Pulmonary artery endothelial cell (primary cell): ENCODE results near the gene GNB3. TPM values are rescaled to one million over a fixed set of nuclear protein-coding genes. Genes with fewer than 3 reads are reported as not detected.
"Not testable (repeated sequence)": the region's sequence is repeated elsewhere in the genome, so short reads cannot be mapped to it uniquely, and the experiment has no call there.

Experiments
- DNase-seq: peaks from one replicate; pipeline ENCODE4 v3.0.0-alpha.2; 2011; ENCODE audit warnings: low read depth, low spot score
- total RNA-seq: library from RNA; depleted of rRNA; stranded (reverse); fragments of >200 nt; gene quantifications from 2 replicates; pipeline ENCODE4 v1.2.3, GENCODE V29; 2014

Gene GNB3
- total RNA-seq, 1 donor from 2014 or later = 0.79 TPM

DNA sequence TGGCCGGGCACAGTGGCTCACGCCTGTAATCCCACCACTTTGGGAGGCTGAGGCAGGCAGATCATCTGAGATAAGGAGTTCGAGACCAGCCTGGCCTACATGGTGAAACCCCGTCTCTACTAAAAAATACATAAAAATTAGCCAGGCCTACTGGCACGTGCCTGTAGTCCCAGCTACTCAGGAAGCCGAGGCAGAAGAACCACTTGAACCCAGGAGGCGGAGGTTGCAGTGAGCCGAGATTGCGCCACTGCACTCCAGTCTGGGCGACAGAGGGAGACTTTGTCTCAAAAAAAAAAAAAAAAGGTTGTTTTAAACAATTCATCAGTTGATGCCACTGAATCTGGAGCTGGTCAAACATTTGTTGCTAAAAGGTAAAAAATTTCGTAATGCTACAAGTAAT lies 39.1 kb downstream of the GNB3 start:
- not testable (repeated sequence) for DNase-seq

- no peak for DNase-seq
Observed at GRCh38 chr12:6883252-6883651, 42.5 kb downstream of the GNB3 start.

- no peak for DNase-seq
Observed at GRCh38 chr12:6883683-6884082, 43.0 kb downstream of the GNB3 start.

DNA sequence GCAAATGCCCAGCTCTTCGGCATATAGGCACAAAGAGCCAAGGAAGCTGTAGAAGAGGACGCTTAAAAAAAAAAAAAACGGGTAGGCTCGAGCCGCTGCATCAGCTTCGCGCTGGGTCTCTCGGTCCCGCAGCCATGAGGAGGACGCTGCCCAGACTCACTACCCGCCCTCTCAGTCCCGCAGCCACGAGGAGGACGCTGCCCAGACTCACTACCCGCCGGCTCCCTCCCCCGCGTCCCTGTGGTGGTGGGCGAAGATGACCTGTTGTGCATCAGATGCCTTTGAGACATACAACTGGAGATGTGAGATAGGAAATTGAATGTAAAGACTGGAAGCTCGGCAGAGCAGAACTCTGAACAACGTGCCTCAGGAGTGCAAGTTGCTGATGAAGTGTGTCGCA lies 43.8 kb downstream of the GNB3 start:
- DNase-seq = no peak

DNA sequence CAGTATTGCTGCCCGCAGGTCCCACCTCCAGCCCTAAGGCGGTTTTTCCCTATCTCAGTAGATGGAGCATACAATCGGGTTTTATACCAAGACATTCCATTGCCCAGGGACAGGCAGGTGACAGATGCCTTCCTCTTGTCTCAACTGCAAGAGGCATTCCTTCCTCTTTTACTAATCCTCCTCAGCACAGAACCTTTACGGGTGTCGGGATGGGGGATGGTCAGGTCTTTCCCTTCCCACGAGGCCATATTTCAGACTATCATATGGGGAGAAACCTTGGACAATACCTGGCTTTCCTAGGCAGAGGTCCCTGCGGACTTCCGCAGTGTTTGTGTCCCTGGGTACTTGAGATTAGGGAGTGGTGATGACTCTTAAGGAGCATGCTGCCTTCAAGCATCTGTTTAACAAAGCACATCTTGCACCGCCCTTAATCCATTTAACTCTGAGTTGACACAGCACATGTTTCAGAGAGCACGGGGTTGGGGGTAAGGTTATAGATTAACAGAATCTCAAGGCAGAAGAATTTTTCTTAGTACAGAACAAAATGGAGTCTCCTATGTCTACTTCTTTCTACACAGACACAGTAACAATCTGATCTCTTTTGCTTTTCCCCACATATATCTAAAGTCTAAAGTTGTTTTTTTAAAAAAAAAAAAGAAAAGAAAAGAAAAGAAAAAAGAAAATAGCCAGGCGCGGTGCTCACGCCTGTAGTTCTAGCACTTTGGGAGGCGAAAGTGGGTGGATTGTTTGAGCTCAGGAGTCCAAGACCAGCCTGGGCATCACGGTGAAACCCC lies 45.7 kb downstream of the GNB3 start:
- DNase-seq = not testable (repeated sequence)

- no peak for DNase-seq
Observed at GRCh38 chr12:6887460-6887859, 46.7 kb downstream of the GNB3 start.

DNA sequence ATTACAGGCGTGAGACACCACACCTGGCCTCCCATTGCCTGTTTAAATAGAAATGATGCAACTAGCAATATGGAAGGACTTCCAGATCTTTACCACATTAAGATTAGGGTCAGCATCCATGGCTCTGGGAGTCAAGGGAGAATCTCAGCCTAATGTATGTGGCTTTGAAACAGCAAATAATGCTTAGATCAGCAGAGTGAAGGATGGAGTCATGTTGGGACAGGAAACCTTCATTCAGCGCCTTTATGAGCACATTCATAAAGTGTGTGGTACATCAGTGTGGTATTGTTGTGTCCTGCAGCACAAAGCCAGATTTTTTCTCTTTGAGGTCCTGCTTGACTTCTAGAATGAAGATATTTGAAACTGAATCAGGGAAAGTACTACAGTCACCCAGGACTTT lies 47.6 kb downstream of the GNB3 start:
- DNase-seq = no peak

GRCh38 chr12:6888794-6889193 lies 48.1 kb downstream of the GNB3 start:
- DNase-seq = not testable (repeated sequence)

DNA sequence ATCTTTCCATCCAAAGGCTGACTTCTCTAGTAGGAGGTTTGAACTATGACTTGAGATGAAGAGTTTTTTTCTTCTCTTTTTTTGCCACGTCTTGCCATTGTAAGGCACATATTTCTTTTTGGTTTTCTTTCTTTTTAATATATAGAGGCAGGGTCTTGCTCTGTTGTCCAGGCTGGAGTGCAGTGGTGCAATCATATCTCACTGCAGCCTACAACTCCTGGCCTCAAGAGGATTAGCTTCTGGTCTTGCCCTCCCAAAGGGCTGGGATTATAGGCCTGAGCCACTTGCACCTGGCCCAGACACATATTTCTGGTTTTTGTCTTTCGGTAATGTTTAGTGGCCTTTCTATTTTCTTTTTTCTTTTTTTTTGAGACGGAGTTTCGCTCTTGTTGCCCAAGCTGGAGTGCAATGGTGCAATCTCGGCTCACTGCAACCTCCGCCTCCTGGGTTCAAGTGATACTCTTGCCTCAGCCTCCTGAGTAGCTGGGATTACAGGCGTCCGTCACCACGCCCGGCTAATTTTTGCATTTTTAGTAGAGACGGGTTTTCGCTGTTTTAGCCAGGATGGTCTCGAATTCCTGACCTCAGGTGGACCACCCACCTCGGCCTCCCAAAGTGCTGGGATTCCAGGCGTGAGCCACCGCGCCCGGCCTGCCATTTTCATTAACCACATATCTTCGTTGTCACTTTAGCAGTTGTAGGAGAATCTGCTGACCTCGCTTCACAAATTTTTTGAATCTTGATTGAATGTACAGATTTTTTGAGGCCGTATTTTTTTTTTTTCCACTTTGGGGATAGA lies 49.2 kb downstream of the GNB3 start:
- DNase-seq = not testable (repeated sequence)

DNA sequence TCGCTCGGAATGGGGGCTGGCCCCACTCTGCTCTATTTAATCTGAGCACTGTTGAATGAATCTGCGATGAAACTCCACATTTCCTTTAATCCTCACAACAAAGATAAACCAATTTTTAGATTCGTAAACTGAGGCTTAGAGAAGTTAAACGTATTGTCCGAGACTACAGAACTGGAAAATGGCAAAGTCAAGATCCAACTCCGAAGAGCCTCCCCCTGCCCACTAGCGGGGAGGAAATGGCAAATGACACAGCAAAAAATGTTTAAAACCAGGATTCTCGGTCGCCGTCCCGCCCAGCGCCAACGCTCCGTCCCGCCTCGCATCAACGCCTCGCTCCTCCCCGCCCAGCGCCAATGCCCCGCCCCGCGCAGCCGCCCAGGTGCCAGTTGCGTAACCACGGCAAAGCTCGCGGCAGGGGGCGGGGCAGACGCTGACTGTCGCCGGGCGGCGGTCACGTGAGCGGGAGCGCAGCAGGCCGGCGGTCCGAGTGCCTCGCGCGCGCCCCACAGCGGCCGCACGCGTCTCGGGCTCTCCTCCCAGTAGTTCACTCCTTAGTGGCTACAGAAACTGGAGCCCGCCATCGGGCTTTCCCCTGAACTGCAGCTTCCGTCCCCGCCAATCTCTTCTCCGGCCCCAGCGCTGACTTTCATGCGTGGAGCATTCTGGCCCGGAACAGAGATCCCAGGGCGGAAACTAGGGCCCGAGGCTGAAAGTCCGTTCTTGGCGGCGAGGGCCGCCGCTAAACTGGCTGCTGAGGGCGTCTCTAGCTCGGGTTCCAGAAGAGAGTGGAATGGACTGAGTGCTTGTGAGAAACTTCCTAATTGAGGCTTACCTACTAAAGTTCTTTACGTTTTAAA lies 50.3 kb downstream of the GNB3 start:
- DNase-seq = peak; percentile 86

GRCh38 chr12:6891646-6892001 lies 50.9 kb downstream of the GNB3 start:
- no peak for DNase-seq

DNA sequence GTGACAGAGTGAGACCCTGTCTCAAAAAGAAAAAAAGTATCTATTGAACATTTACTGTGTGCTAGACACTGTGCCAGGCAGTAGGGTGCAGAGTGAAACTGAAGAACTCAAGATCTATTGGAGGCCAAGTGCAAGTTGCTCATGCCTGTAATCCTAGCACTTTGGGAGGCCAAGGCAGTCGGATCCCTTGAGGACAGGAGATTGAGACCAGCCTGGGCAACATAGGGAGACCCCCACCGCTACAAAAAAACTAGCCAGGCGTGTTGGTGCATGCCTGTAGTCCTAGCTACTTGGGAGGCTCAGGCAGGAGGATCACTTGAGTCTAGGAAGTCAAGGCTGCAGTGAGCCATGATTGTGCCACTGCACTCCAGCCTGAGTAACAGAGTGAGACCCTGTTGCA lies 52.0 kb downstream of the GNB3 start:
- DNase-seq = not testable (repeated sequence)

DNA sequence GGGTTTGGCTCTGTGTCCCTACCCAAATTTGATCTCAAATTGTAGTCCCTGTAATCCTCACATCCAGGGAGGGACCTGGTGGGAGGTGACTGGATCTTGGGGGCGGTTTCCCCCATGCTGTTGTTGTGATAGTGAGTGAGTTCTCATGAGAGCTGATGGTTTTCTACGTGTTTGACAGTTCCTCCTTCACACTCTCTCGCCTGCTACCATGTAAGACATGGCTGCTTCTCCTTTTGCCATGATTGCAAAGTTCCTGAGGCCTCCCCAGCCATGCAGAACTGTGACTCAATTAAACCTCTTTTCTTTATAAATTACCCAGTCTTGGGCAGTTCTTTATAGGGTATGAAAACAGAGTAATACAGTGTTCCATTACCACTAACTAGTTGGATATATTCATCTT lies 53.6 kb downstream of the GNB3 start:
- DNase-seq = no peak

Other genes starting within 250 kb of the GNB3 start
- 205 and 216 TPM in 2 replicates for gene CHD4, start 233.5 kb upstream of the GNB3 start, total RNA-seq
- gene LPAR5, start 205.0 kb upstream of the GNB3 start, total RNA-seq = 0.04 and 0.07 TPM in 2 replicates
- 0.11 and 0.26 TPM in 2 replicates for gene ACRBP, start 193.5 kb upstream of the GNB3 start, total RNA-seq
- gene ING4, start 177.8 kb upstream of the GNB3 start, total RNA-seq = 26.0 and 31.9 TPM in 2 replicates
- gene ZNF384, start 151.6 kb upstream of the GNB3 start, total RNA-seq = 9.5 and 12.0 TPM in 2 replicates
- gene PIANP, start 140.1 kb upstream of the GNB3 start, total RNA-seq = not detected in 2 replicates
- gene COPS7A, start 116.9 kb upstream of the GNB3 start, total RNA-seq = 54.8 and 71.4 TPM in 2 replicates
- 56.9 and 94.9 TPM in 2 replicates for gene MLF2, start 87.8 kb upstream of the GNB3 start, total RNA-seq
- 45.2 and 61.3 TPM in 2 replicates for gene PTMS, start 74.6 kb upstream of the GNB3 start, total RNA-seq
- gene LAG3, start 68.4 kb upstream of the GNB3 start, total RNA-seq = 0.11 and 0.13 TPM in 2 replicates
- 0.07 TPM in 1 of 2 replicates, not detected in the other for gene CD4, start 51.4 kb upstream of the GNB3 start, total RNA-seq
- 9.0 and 13.5 TPM in 2 replicates for gene GPR162, start 19.1 kb upstream of the GNB3 start, total RNA-seq
- 66.5 and 83.1 TPM in 2 replicates for gene P3H3, start 12.5 kb upstream of the GNB3 start, total RNA-seq
- 11.0 and 27.2 TPM in 2 replicates for gene CDCA3, start 10.4 kb downstream of the GNB3 start, total RNA-seq
- gene USP5, start 11.2 kb downstream of the GNB3 start, total RNA-seq = 105 and 132 TPM in 2 replicates
- gene TPI1, start 26.6 kb downstream of the GNB3 start, total RNA-seq = 941 and 1,374 TPM in 2 replicates
- 3.1 and 5.8 TPM in 2 replicates for gene SPSB2, start 32.4 kb downstream of the GNB3 start, total RNA-seq
- gene LRRC23, start 63.9 kb downstream of the GNB3 start, total RNA-seq = 4.4 TPM in 2 replicates
- gene ENO2, start 73.7 kb downstream of the GNB3 start, total RNA-seq = 8.8 and 12.6 TPM in 2 replicates
- gene ATN1, start 87.0 kb downstream of the GNB3 start, total RNA-seq = 6.1 and 6.7 TPM in 2 replicates
- gene RNU7-1, start 102.9 kb downstream of the GNB3 start, total RNA-seq = not detected in 2 replicates
- gene C12orf57, start 103.1 kb downstream of the GNB3 start, total RNA-seq = 68.2 and 84.6 TPM in 2 replicates
- gene PTPN6, start 110.4 kb downstream of the GNB3 start, total RNA-seq = 0.13 and 0.60 TPM in 2 replicates
- gene PHB2, start 129.7 kb downstream of the GNB3 start, total RNA-seq = 182 and 215 TPM in 2 replicates
- gene EMG1, start 130.0 kb downstream of the GNB3 start, total RNA-seq = 47.9 and 85.6 TPM in 2 replicates
- 5.2 and 8.6 TPM in 2 replicates for gene LPCAT3, start 177.6 kb downstream of the GNB3 start, total RNA-seq
- gene C1S, start 219.8 kb downstream of the GNB3 start, total RNA-seq = 0.40 and 5.1 TPM in 2 replicates